Fibroblast of peridontal ligament (primary cell): ENCODE measurements around the gene ROR1.

Experiments
- DNase-seq: peaks from one replicate; pipeline ENCODE4 v3.0.0-alpha.2; 2010; ENCODE audit errors: extremely low read depth

ROR1 gene

GRCh38 chr1:63971557-63971956 is 197.7 kb downstream of the ROR1 start:
- DNase-seq: no peak

DNA sequence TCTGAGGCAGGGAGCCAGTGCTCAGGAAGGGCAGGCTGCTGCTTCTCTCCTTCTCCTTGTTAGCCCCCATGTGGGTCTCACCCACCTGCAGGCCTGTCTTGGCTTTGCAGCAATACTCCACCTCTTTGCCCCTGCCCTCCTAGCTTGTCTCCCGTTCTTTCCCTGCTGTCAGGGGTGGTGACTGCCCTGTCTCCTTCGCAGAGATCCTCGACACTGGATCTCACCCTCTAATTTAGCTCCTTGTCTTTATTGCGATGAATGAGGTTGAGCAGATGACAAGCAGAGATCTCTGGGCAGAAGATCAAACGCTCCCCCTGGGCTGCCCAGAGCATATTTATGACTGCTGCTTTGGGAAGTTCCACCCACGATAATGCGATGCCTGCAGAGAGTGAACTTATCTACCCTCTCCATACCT is 199.2 kb downstream of the ROR1 start:
- DNase-seq: no peak

DNA sequence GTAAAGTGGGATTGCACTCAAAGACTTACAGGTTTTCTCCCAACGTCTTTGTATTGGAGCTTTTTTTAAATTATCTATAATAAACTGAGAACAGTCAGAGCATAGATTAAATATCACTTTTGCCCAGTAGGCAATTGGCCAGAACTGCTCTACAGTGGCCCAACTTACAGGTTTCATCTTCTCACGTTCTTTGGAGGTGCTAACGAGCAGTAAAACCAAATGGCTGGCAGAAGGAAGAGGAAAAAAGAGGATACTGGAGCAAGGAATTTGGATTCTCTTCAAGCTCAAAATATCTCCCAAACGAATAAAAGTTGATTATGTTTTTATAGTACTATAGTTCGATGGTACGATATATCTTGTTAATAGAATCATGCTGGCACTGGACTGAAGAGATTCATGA is 201.1 kb downstream of the ROR1 start:
- no peak for DNase-seq

GRCh38 chr1:63975481-63975880 is 201.7 kb downstream of the ROR1 start:
- no peak for DNase-seq

DNA sequence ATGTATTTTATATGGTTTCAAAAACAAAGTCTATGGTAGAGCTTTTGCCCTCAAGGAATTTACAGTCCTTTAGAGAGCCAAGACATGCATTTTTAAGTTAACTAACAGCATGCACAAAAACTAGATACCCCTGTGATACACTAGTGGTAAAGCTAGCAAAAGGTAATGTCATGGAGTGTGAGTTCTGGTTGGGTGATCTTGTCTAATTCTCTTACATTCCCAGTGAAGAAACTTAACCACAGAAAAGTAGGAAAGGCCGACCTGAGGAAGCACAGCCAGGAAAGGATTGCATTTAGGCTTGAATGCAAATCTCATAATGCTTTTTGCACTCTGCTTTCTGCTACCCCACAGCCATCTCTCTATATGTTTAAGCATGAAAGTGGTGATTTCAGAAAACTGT is 202.2 kb downstream of the ROR1 start:
- no peak for DNase-seq

DNA sequence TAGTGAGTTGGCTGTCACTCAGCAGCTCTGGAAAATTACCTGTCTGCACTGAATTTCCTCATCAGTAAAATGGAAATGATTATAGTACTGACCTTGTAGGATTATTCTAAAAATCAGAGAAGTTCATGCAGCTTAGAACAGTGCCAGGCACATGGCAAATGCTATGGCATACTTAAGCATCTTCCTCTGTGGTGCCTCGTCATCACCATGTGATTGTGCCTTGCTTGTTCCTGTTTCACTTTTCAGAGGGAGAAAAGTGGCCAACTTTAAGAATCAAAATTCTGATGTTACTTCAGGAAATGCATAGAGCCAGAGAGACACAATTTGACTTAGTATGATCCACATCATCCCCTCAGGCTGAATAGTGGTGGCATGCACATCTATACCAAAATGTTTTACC is 203.6 kb downstream of the ROR1 start:
- no peak for DNase-seq

GRCh38 chr1:63980740-63981407 is 207.1 kb downstream of the ROR1 start:
- DNase-seq: no peak

DNA sequence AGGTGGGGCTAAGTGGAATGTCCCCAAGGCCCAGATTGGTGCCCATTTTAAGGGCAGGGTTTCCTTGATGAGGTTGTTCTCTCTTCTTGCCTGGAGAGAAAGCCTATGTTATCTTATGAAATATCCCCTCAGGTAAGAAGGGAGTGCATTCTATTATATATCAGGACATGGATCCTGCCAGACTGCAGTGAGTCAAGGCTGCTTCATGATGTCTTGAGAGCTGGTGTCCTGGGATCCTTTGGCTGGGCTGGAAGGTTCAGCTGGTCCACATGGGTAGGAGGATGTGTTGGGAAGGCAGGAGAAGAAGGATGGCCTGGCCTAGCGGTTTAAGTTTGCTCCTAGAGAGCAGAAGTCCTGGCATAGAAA is 207.6 kb downstream of the ROR1 start:
- DNase-seq: no peak

DNA sequence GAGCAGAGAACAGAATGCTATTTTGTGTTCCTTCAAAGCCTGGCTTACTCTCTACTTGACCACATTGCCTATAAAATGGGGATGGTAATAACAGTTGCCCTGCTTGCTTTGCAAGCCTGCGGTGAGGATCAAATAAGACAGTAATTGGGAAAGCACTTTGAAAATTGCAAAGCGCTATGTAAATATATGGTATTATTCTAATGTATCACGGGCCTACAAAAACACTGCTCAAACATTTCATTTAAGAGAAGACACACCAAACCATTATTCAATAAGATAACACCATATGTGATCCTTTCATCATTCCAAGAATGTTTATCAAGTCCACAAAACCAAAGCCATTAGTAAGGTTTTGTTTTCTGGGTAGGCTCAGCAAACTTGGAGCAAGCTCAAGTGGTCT is 208.4 kb downstream of the ROR1 start:
- DNase-seq: no peak

DNA sequence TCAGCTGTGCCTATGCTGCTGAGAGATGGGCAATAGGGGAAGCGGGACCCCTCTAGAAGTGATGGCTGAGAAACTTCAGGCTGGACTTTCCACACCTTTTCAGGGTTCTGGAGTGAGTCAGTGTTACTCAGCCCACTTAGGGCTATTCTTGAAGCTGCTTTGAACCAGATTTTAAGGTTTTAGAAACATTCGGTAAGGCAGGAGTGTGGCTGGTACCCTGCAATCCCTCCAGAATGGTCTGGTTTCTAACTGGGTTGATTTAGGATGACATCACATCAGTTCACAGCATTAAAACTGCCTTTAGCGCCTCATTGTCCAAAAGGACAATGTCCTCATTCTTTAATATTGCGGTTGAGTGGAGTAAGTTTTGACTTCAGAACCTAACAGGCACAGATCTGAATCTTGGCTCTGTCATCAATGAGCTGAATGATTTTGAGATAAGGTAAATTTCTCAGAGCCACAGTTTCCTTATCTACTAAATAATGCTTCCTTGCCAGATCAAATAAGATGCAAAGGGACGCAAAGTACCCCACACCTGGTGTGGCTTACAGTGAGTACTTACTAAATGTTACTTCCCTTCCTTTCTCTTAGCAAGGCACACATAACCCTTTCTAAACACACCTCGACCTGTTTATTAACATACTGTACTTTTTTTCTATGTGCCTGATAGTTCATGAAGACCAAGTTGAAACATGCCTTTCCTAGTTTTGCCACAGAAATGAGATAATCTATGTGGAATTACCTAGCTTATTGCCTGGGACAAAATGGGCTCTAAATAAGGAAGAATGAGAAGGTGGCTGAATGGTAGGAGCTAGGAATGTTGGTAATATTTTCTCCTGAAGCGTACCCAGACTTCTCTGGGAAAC is 209.8 kb downstream of the ROR1 start:
- no peak for DNase-seq

- DNase-seq: peak; percentile 29
These were observed 210.6 kb downstream of the ROR1 start for GRCh38 chr1:63984257-63984929.

DNA sequence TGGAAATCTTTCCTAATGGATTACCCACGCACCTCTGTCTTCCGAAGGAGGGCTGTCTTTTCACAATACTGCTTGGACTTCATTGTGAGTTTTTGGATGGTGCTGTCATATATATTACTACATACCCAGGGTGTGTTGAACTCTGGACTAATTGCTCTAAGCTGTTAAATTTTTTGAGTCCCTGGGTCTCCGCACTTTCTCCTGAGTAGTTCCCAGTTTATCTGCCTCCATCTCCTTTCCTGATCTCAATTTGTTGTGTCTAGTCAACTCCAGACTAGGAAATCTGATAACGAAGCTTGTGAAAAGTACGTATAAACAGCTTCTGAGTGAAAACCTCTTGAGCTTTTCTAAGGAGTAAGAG is 211.1 kb downstream of the ROR1 start:
- DNase-seq: no peak

GRCh38 chr1:63987014-63987627 is 213.3 kb downstream of the ROR1 start:
- DNase-seq: no peak

DNA sequence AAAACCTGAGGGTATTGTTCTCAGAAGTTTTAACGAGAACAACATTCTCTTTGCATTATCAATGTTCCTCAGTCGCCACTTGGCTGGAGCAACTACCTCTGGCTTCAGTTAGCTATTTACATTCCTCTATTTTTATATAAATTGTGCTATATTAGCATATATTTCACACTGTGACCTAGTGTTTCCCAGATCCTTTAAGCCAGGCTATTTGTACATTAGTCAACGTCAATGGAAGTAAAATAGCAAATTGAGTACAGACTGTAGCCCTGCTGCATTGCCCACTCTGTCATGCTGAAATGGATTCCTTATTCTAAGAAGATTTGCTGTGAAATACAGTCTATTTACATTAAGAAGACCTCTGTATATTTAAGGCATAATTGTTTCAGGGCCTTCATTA is 213.8 kb downstream of the ROR1 start:
- no peak for DNase-seq

- no peak for DNase-seq
These were observed 215.1 kb downstream of the ROR1 start for GRCh38 chr1:63988941-63989340.

- DNase-seq: no peak
These were observed 217.9 kb downstream of the ROR1 start for GRCh38 chr1:63991685-63992084.

GRCh38 chr1:64000021-64000420 is 226.2 kb downstream of the ROR1 start:
- DNase-seq: peak; percentile 75

DNA sequence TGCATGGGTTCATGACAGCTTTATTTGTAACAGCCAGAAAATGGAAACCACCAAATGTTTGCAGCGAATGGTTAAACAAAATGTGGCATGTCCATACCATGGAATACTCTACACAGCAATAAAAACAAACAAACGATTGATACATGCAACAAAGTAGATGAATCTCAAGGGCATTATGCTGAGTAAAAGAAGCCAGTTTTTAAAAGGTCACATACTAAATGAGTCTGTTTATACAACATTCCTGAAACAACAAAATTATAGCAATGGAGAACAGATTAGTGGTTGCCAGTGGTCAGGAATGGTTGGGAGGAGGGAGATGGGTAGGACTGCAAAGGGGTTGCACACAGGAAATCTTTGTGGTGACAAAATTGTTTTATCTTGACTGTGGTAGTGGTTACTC is 227.2 kb downstream of the ROR1 start:
- peak; percentile 70 for DNase-seq

DNA sequence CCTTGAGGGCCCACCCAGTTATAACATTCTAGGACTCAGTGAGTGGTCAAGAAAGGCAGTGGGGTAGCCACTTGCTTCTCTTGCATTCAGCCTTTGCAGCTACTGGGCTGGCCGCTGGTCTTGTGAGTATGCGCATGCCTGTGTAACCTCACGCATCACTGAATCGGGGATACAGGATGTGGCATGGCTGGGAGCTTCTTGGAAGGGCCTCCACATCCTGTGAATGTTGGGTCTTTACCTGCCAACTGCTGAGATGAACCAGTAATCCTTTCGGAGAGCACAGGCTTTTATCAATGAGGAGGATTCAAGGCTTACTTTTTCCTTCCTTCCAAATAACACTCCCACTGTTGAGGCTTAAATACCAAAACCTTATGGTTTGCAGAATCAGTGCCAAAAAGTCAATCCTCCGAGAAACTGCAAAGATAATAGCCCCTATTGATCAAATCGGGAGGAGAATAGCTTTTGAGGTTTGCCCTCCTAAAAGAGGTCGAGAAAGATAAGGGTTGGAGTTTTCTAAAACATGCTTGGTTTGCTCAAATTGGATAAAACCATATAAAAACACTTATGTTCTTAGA is 230.7 kb downstream of the ROR1 start:
- DNase-seq: no peak

GRCh38 chr1:64005801-64006200 is 232.0 kb downstream of the ROR1 start:
- no peak for DNase-seq

GRCh38 chr1:64006276-64007051 is 232.6 kb downstream of the ROR1 start:
- DNase-seq: peak; percentile 28
